ENCODE measurements around the gene CEP170B.

Gene CEP170B

GRCh38 chr14:104927901-104928300, 62.8 kb downstream of the CEP170B start:
- Histone ChIP-seq H3K4me1 (peaks cover 0 to 14% (median 12%) of the 10 kb centered on the region in 4 donors), H3K27ac (no peak overlapping the region), H3K4me3 (no peak overlapping the region), H3K27me3 (peaks cover 0 to 21% of the 10 kb centered on the region in 2 donors), H3K9me3 (no peaks in the 10 kb centered on the region), H3K36me3 (no peaks in the 10 kb centered on the region)
- DNase-seq: no peak
- TF ChIP-seq CTCF (IDR thresholded peaks at IDR 0.05): no peak
- intact Hi-C loops (cut with DNase I; ENCODE audit: low total_unique reads): no loop called here

- Histone ChIP-seq H3K4me1 (peaks cover 0 to 15% (median 13%) of the 10 kb centered on the region in 4 donors), H3K27me3 (peaks cover 0 to 21% of the 10 kb centered on the region in 2 donors), H3K27ac (no peak overlapping the region), H3K4me3 (no peak overlapping the region), H3K9me3 (no peaks in the 10 kb centered on the region), H3K36me3 (no peaks in the 10 kb centered on the region)
- intact Hi-C loops (cut with DNase I; ENCODE audit: low total_unique reads): no loop called here
- TF ChIP-seq CTCF (IDR thresholded peaks at IDR 0.05): no peak
- no peak for DNase-seq
Measured at GRCh38 chr14:104928391-104929133, 63.5 kb downstream of the CEP170B start.

- DNase-seq: no peak
- Histone ChIP-seq H3K4me1 (peaks cover 0 to 21% (median 18%) of the 10 kb centered on the region in 4 donors), H3K27me3 (peaks cover 0 to 18% of the 10 kb centered on the region in 2 donors), H3K9me3 (no peaks in the 10 kb centered on the region), H3K27ac (no peak overlapping the region), H3K36me3 (no peaks in the 10 kb centered on the region), H3K4me3 (no peak overlapping the region)
- TF ChIP-seq CTCF (IDR thresholded peaks at IDR 0.05): no peak
- intact Hi-C loops (cut with DNase I; ENCODE audit: low total_unique reads): no loop called here
Measured at GRCh38 chr14:104929268-104930230, 64.5 kb downstream of the CEP170B start.

- Histone ChIP-seq H3K4me3 (no peak overlapping the region), H3K9me3 (no peaks in the 10 kb centered on the region), H3K36me3 (no peaks in the 10 kb centered on the region), H3K4me1 (peaks cover 0 to 21% (median 18%) of the 10 kb centered on the region in 4 donors), H3K27me3 (peaks cover 0 to 18% of the 10 kb centered on the region in 2 donors), H3K27ac (no peak overlapping the region)
- no peak for DNase-seq
- no peak for TF ChIP-seq CTCF (IDR thresholded peaks at IDR 0.05)
- intact Hi-C loops (cut with DNase I; ENCODE audit: low total_unique reads): no loop called here
Measured at GRCh38 chr14:104930526-104931303, 65.6 kb downstream of the CEP170B start.

DNA sequence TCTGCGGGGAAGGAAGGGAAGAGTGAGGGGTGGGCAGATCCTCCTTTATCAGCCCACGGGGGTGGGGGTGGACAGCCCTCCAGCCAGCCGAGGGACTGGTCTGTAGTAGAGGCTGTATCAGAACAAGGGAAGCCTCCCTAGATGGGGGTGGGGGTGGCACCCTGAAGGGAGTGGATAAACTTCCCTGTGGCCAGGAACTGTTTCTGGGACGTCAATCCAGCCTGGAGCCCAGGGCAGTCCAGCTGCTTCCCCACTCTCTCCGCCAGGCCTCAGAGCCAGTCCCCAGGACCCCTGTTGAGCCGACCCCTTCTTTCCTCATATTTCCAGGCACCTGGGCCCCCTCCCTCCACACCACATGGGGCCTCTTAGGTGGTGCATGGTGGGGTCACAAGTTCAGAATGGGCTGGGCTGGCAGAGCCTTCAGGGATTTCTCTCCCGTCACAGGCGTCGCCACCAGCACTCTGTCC, 66.3 kb downstream of the CEP170B start:
- TF ChIP-seq CTCF (IDR thresholded peaks at IDR 0.05): no peak
- DNase-seq: no peak
- H3K36me3 ChIP-seq: no peaks in the 10 kb centered on the region
- no peak overlapping the region for H3K4me3 ChIP-seq
- peaks cover 0 to 21% (median 18%) of the 10 kb centered on the region in 4 donors for H3K4me1 ChIP-seq
- peaks cover 0 to 15% of the 10 kb centered on the region in 2 donors for H3K27me3 ChIP-seq
- H3K9me3 ChIP-seq: no peaks in the 10 kb centered on the region
- intact Hi-C loops (cut with DNase I; ENCODE audit: low total_unique reads): no loop called here
- no peak overlapping the region for H3K27ac ChIP-seq

Measured in tibial artery (tissue), 4 donors.